Prostate gland (tissue), 2 donors: ENCODE measurements around the gene TCF7. TPM values are rescaled to one million over a fixed set of nuclear protein-coding genes. Genes with fewer than 3 reads are reported as not detected.

Source experiments
- DNase-seq: peaks from one replicate; pipeline ENCODE4 v3.0.0-alpha.2; 2019; ENCODE audit warnings: low spot score
- H3K27ac ChIP-seq, 2 donors: fragments of 200-600 bp; sonication (generic); 2 replicates each; pipeline ENCODE4 v1.5.1; 2017 to 2019
- H3K27me3 ChIP-seq: fragments of 200-600 bp; sonication (generic); replicated peaks from 2 replicates; pipeline ENCODE4 v1.5.1; 2019; ENCODE audit not compliant: insufficient read depth
- H3K36me3 ChIP-seq, 2 donors: fragments of 200-600 bp; sonication (generic); 1 replicate in 1 of 2; 2 replicates in 1 of 2; pipeline versions ENCODE4 v1.5.1 to v1.8.1; 2017 to 2019
- H3K4me1 ChIP-seq: fragments of 200-600 bp; sonication (generic); replicated peaks from 2 replicates; pipeline ENCODE4 v1.5.1; 2019
- H3K4me3 ChIP-seq, 2 donors: fragments of 200-600 bp; sonication (generic); 2 replicates each; pipeline ENCODE4 v1.5.1; 2017 to 2019
- H3K9me3 ChIP-seq: fragments of 200-600 bp; sonication (generic); 2 replicates; pipeline ENCODE4 v1.5.1; 2017
- POLR2A ChIP-seq: fragments of 450-650 bp; IDR thresholded peaks from one replicate; pipeline ENCODE4 v1.6.1; 2016; ENCODE audit warnings: antibody characterized with exemption, mild to moderate bottlenecking
- POLR2AphosphoS5 ChIP-seq: sonication (generic); formaldehyde crosslinking; IDR thresholded peaks from one replicate; pipeline ENCODE4 v1.6.1; 2017; ENCODE audit warnings: antibody characterized with exemption
- WGBS: methylation state at CpG from one replicate; pipeline ENCODE4 v1.1.5; 2018; 5-methylcytosine and 5-hydroxymethylcytosine counted together
- intact Hi-C: fragments of 100-400 bp; cut with DNase I; formaldehyde crosslinking; loops from one replicate; pipeline ENCODE4 v1.14.2; 2022
- total RNA-seq, 2 donors: library from RNA; depleted of rRNA; stranded (reverse); fragments of >200 nt; gene quantifications; one replicate each; pipeline ENCODE4 v1.1.0, GENCODE V29; 2016
- TF ChIP-seq, protein P1 (sequence below), 4 experiments: fragments of 200-600 bp in 2 of 4; fragments of 450-650 bp in 2 of 4; sonication (generic) in 2 of 4; IDR thresholded peaks; 1 replicate in 3 of 4; 2 replicates in 1 of 4; pipeline ENCODE4 v1.5.1; 2016 to 2019; ENCODE audit warnings: antibody characterized with exemption in 4 of 4, mild to moderate bottlenecking in 2 of 4, moderate library complexity in 2 of 4

Gene TCF7
- total RNA-seq, 2 donors from 2014 or later, result 8.1 to 9.8 TPM

DNA sequence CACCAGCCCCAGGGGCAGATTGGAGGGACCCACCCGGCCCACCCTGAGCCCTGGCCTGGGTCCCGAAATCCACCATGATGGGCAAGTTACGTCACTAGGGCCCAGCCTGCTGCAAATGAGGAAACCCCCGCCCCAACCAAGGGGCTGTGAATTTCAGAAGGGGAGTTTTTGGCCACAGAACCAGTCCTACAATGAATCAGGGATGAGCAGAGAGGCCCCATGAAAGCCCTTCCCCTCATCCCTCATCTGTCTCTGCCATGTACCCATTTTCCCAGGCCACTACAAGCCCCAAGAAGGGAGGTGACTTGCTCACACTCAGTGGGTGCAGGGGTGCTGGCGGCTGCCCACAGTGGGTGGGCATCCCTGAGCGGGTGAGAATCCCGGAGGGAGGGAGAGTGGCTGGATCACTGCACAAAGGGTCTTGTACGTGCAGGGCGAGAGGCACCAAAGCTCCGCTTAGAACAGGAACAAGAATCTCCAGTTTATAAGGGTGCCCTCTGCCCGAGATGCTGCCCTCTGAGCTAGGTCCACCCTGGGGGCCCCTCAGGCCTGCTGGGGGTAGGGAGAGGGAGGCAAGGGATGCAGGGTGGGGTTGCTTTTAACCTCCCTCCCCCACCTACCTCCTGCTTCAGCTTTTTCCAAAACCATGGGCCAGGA lies 10.4 kb upstream of the TCF7 start:
- TF ChIP-seq POLR2A (no peak), POLR2AphosphoS5 (no peak)
- TF ChIP-seq, protein P1, sequence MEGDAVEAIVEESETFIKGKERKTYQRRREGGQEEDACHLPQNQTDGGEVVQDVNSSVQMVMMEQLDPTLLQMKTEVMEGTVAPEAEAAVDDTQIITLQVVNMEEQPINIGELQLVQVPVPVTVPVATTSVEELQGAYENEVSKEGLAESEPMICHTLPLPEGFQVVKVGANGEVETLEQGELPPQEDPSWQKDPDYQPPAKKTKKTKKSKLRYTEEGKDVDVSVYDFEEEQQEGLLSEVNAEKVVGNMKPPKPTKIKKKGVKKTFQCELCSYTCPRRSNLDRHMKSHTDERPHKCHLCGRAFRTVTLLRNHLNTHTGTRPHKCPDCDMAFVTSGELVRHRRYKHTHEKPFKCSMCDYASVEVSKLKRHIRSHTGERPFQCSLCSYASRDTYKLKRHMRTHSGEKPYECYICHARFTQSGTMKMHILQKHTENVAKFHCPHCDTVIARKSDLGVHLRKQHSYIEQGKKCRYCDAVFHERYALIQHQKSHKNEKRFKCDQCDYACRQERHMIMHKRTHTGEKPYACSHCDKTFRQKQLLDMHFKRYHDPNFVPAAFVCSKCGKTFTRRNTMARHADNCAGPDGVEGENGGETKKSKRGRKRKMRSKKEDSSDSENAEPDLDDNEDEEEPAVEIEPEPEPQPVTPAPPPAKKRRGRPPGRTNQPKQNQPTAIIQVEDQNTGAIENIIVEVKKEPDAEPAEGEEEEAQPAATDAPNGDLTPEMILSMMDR (IDR thresholded peaks at IDR 0.05), result no peak
- Histone ChIP-seq H3K36me3 (no peaks in the 10 kb centered on the region), H3K4me1 (no peaks in the 10 kb centered on the region), H3K27me3 (no peaks in the 10 kb centered on the region), H3K27ac (no peak overlapping the region), H3K9me3 (no peaks in the 10 kb centered on the region), H3K4me3 (no peak overlapping the region)
- intact Hi-C loops, result loop anchor here (5.0 kb wide), 1 partner anchor 38 kb away; no protein-coding TSS in a partner anchor
- no peak for DNase-seq
- 88% methylated on average over 11 of the region's 11 CpGs for WGBS

GRCh38 chr5:134106991-134107701 lies 7.3 kb upstream of the TCF7 start:
- Histone ChIP-seq H3K36me3 (no peaks in the 10 kb centered on the region), H3K4me3 (no peak overlapping the region), H3K9me3 (no peaks in the 10 kb centered on the region), H3K27me3 (no peaks in the 10 kb centered on the region), H3K4me1 (no peaks in the 10 kb centered on the region), H3K27ac (no peak overlapping the region)
- no peak for DNase-seq
- intact Hi-C loops, result no loop called here
- 80% methylated on average over 9 of the region's 10 CpGs for WGBS
- no peak for TF ChIP-seq POLR2AphosphoS5
- no peak for TF ChIP-seq POLR2A
- TF ChIP-seq, protein P1 (IDR thresholded peaks at IDR 0.05), result no peak

DNA sequence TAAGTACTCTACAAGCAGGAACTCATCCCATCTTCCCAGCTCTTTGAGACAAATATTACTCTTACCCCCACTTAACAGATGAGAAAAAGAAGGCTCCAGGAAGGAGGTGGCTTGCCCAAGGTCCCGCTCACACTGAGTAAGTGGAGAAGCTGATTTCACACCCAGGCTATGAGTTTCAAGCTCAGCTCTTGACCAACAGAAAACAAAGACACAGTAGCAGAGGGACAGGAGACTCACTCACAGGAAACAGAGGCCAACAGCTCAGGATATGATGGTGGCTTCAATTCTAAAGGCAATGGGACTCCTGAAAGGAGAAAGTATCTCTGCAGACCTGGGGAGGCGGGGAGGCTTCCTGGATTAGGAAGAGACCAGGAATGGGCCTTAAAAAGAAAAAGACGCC lies 6.7 kb upstream of the TCF7 start:
- no peaks in the 10 kb centered on the region for H3K27me3 ChIP-seq
- H3K4me3 ChIP-seq, result no peak overlapping the region
- no peaks in the 10 kb centered on the region for H3K36me3 ChIP-seq
- no peak for TF ChIP-seq POLR2AphosphoS5
- TF ChIP-seq POLR2A, result no peak
- TF ChIP-seq, protein P1 (IDR thresholded peaks at IDR 0.05), result no peak
- H3K4me1 ChIP-seq, result no peaks in the 10 kb centered on the region
- intact Hi-C loops, result no loop called here
- WGBS, result 97% methylated on average over 3 of the region's 3 CpGs
- no peak for DNase-seq
- H3K27ac ChIP-seq, result no peak overlapping the region
- no peaks in the 10 kb centered on the region for H3K9me3 ChIP-seq

DNA sequence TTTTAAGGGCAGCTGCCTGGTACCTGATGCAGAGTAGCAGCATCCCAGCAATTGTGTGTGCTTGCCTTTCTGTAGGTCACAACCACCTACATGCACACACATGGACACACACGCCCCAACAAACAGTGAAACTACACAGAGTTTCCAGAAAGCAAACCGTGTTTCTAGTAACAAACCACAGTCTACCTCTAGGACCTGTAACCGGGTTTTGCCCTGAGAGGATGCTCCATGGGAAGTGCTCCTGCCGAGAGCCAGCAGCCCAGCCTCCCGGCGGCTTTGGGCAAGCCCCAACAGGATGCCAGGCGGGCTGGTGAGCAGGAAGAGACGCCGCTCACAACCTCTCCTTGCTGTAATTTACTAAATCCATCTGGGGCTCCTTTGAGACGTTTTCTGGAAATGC lies 4.1 kb upstream of the TCF7 start:
- no peaks in the 10 kb centered on the region for H3K9me3 ChIP-seq
- no peak for TF ChIP-seq POLR2A
- no peaks in the 10 kb centered on the region for H3K36me3 ChIP-seq
- no peaks in the 10 kb centered on the region for H3K27me3 ChIP-seq
- no peak for DNase-seq
- 41% methylated on average over 10 of the region's 10 CpGs for WGBS
- no peak overlapping the region for H3K27ac ChIP-seq
- intact Hi-C loops, result no loop called here
- no peak overlapping the region for H3K4me3 ChIP-seq
- H3K4me1 ChIP-seq, result peaks cover 3% of the 10 kb centered on the region

- DNase-seq, result no peak
- no peaks in the 10 kb centered on the region for H3K9me3 ChIP-seq
- H3K27ac ChIP-seq, result no peak overlapping the region
- WGBS, result 90% methylated on average over 6 of the region's 6 CpGs
- intact Hi-C loops, result no loop called here
- H3K27me3 ChIP-seq, result no peaks in the 10 kb centered on the region
- no peaks in the 10 kb centered on the region for H3K36me3 ChIP-seq
- TF ChIP-seq POLR2A (no peak), POLR2AphosphoS5 (no peak)
- TF ChIP-seq, protein P1 (IDR thresholded peaks at IDR 0.05), result no peak
- H3K4me3 ChIP-seq, result no peak overlapping the region
- H3K4me1 ChIP-seq, result peaks cover 3% of the 10 kb centered on the region
Measured at GRCh38 chr5:134111741-134112647, 2.5 kb upstream of the TCF7 start.
